BLaER1 (cell line): ENCODE data around the gene COPRS.

Experiments used
- H3K27ac ChIP-seq: shearing (Covaris generic); formaldehyde crosslinking; 2 replicates; pipeline ENCODE4 v1.8.1; 2022
- H3K27me3 ChIP-seq: shearing (Covaris generic); formaldehyde crosslinking; 2 replicates; pipeline ENCODE4 v1.8.1; 2022
- H3K36me3 ChIP-seq: shearing (Covaris generic); formaldehyde crosslinking; 2 replicates; pipeline ENCODE4 v1.8.1; 2022
- H3K4me1 ChIP-seq: shearing (Covaris generic); formaldehyde crosslinking; 2 replicates; pipeline ENCODE4 v1.8.1; 2022
- H3K4me2 ChIP-seq: shearing (Covaris generic); formaldehyde crosslinking; 2 replicates; pipeline ENCODE4 v1.8.1; 2022
- H3K4me3 ChIP-seq: shearing (Covaris generic); formaldehyde crosslinking; 2 replicates; pipeline ENCODE4 v1.8.1; 2022
- H3K9ac ChIP-seq: shearing (Covaris generic); formaldehyde crosslinking; 2 replicates; pipeline ENCODE4 v1.8.1; 2022
- H3K9me3 ChIP-seq: shearing (Covaris generic); formaldehyde crosslinking; 2 replicates; pipeline ENCODE4 v1.8.1; 2022
- H4K20me1 ChIP-seq: shearing (Covaris generic); formaldehyde crosslinking; 2 replicates; pipeline ENCODE4 v1.8.1; 2022
- Cebpa-rat ChIP-seq: shearing (Covaris generic); IDR thresholded peaks from 2 replicates; pipeline ENCODE4 v1.8.1; 2022

The COPRS gene

DNA sequence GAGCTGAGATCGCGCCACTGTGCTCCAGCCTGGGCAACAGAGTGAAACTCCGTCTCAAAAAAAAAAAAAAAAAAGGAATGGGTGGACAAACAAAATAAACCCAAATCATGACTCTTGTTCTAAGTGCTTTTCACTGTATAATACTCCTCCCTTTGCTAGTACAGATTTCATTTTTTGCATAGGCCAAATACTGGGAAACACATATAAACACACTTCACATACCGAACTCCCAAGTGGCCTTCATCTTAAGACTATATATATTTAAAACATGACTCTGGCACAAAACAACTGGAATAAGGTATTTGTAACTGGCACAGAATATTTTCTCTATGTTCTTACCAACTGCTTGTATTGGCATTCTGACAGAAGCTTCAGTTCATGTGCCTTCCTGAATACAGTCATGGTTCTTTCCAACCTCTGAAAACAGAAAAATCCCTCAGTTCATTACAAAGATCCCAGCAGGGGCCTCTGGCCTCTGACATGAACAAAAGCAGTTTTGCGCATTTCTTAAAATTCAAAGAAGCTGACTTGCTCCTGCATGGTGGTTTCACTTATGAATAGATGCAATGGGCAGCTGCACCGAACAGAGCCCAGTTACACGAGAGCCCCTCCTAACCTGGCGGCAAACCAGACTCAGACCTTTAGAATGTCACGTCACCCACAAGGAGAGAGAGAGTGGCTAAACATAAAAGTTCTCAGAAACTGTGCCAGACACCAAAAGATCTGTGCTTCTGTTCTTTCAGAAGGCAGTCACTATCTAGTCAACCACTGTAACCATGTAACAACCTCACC is 19.1 kb upstream of the COPRS start:
- no peak for TF ChIP-seq Cebpa-rat
- Histone ChIP-seq H3K36me3 (peaks cover 99% of the 10 kb centered on the region), H3K9me3 (no peaks in the 10 kb centered on the region), H3K9ac (no peak overlapping the region), H3K4me3 (no peak overlapping the region), H3K4me1 (no peaks in the 10 kb centered on the region), H3K4me2 (no peak overlapping the region), H4K20me1 (0 out of 2 replicates have a peak, but pooled peaks cover 6% of the 10 kb centered on the region), H3K27ac (no peak overlapping the region), H3K27me3 (no peaks in the 10 kb centered on the region)

DNA sequence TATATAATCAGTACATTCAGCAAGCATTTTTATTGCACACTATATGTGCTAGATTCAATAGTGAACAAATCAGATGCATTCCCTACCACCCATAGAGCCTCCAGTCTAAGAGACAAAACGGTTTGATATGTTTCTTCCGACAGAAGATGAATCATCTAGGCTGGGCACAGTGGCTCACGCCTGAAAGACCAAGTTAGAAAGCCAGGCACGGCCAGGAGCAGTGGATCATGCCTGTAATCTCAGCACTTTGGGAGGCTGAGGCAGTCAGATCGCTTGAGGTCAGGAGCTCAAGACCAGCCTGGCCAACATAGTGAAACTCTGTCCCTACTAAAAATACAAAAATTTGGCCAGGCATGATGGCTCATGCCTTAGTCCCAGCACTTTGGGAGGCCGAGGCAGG is 18.3 kb upstream of the COPRS start:
- H3K4me1 ChIP-seq = no peaks in the 10 kb centered on the region
- H3K27me3 ChIP-seq = no peaks in the 10 kb centered on the region
- H3K9me3 ChIP-seq = no peaks in the 10 kb centered on the region
- no peak overlapping the region for H3K4me2 ChIP-seq
- H3K9ac ChIP-seq = no peak overlapping the region
- no peak overlapping the region for H3K4me3 ChIP-seq
- H3K27ac ChIP-seq = no peak overlapping the region
- 0 out of 2 replicates have a peak, but pooled peaks cover 6% of the 10 kb centered on the region for H4K20me1 ChIP-seq
- no peak for TF ChIP-seq Cebpa-rat
- H3K36me3 ChIP-seq = peaks cover 99% of the 10 kb centered on the region

DNA sequence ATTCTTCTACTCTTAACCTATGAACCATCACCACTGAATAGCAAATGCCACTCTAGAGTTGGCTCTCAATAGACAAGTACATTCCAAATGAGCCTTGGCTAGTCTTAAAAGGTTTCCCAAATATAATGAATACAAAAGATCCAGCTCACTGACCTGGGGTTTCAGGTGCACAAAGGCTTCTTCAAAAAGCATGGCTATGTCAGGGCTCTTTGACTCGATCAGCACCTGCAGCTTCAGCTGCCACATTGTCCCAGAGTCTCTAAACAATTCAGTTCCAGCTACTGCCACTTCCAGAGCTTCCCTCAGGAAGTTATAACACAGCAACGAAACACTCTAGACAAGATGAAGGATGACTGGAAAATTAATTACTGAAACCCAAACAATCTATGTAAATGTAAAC is 16.0 kb upstream of the COPRS start:
- Histone ChIP-seq H3K27me3 (no peaks in the 10 kb centered on the region), H3K36me3 (peaks cover 99% of the 10 kb centered on the region), H3K27ac (no peak overlapping the region)

DNA sequence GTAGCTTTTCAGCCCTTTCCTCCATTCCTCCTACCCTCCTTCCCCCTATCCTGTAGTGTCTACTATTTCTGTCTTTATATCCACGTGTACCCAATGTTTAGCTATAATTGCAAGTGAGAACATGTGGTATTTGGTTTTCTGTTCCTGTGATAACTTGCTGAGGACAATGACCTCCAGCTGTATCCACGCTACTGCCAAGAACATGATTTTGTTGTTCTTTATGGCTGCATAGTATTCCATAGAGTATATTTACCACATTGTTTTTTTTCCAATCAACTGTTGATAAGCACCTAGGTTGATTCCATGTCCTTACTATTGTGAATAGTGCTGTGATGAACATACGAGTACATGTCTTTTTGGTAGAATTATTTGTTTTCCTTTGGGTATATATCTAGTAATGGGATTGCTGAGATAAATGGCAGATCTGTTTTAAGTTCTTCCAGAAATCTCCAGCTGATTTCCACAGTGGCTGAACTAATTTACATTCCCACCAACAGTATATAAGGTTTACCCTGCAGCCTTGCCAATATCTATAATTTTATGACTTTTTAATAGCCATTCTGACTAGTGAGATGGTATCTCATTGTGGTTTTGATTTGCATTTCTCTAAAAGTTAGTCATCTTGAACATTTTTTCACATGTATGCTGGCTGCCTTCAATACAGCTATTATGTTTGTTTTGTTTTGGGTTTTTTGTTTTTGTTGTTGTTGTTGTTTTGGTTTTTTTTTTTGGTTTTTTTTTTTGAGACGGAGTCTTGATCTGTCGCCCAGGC is 10.9 kb upstream of the COPRS start:
- TF ChIP-seq Cebpa-rat = no peak
- H3K36me3 ChIP-seq = peaks cover 100% of the 10 kb centered on the region

More for the DNA sequence above, 16.0 kb upstream of the COPRS start:
- TF ChIP-seq Cebpa-rat = no peak
- H3K4me3 ChIP-seq = no peak overlapping the region
- H3K4me1 ChIP-seq = no peaks in the 10 kb centered on the region
- H3K4me2 ChIP-seq = no peak overlapping the region
- H3K9ac ChIP-seq = no peak overlapping the region
- H3K9me3 ChIP-seq = no peaks in the 10 kb centered on the region
- H4K20me1 ChIP-seq = 0 out of 2 replicates have a peak, but pooled peaks cover 6% of the 10 kb centered on the region

DNA sequence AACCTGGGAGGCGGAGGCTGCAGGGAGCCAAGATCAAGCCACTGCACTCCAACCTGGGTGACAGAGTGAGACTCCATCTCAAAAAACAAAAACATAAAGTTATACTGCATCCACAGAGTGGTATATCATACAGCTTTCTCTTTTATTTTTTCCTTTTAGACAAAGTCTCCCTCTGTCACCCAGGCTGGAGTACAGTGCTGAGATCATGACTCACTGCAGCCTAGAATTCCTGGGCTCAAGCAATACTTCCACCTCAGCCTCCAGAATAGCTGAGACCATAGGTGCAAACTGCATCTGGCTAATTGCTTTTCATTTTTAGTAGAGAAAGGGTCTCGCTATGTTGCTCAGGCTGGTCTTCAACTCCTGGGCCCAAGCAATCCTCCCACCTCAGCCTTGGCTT is 10.0 kb upstream of the COPRS start:
- Histone ChIP-seq H3K27me3 (no peaks in the 10 kb centered on the region), H3K27ac (no peak overlapping the region), H4K20me1 (no peaks in the 10 kb centered on the region), H3K4me1 (no peaks in the 10 kb centered on the region), H3K9me3 (no peaks in the 10 kb centered on the region), H3K4me3 (no peak overlapping the region), H3K9ac (no peak overlapping the region), H3K4me2 (no peak overlapping the region), H3K36me3 (peaks cover 100% of the 10 kb centered on the region)
- TF ChIP-seq Cebpa-rat = no peak

More for the DNA sequence above, 10.9 kb upstream of the COPRS start:
- Histone ChIP-seq H3K4me1 (no peaks in the 10 kb centered on the region), H3K4me2 (no peak overlapping the region), H3K4me3 (no peak overlapping the region), H4K20me1 (no peaks in the 10 kb centered on the region), H3K27me3 (no peaks in the 10 kb centered on the region), H3K9me3 (no peaks in the 10 kb centered on the region), H3K9ac (no peak overlapping the region), H3K27ac (no peak overlapping the region)

DNA sequence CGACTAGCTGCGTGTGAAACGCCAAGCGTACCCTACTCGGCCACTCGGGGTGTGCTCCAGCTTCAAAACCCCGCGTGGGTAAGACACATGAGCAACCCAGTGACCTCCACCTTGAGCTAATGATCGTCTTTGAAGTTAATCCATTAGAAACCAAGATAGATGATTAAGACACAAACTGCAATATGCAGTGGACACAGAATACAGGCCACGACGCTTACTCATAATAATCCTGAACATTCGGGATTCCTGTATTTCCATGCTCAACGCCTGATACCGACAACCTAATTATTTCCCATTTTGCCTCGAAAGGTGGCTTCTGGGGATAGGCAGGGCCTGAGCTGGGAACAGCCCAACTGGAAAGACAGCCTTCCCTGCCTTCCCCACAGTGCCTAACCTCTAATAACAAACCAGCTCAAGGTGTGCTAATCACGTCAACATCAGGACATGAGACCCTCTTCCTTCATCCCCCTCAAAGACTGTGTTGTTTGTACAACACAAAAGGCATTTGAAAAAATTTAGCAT is 504 bp upstream of the COPRS start:
- peak overlapping the region; percentile 64; the same call in 1 of the 2 replicates for H3K9ac ChIP-seq
- H3K4me1 ChIP-seq = peaks cover 22% of the 10 kb centered on the region
- H3K4me2 ChIP-seq = peak overlapping the region; percentile 75
- H3K9me3 ChIP-seq = no peaks in the 10 kb centered on the region
- H3K27me3 ChIP-seq = no peaks in the 10 kb centered on the region
- H3K4me3 ChIP-seq = peak overlapping the region; percentile 80
- H4K20me1 ChIP-seq = peaks cover 35% of the 10 kb centered on the region
- peaks cover 66% of the 10 kb centered on the region for H3K36me3 ChIP-seq
- no peak overlapping the region for H3K27ac ChIP-seq
- no peak for TF ChIP-seq Cebpa-rat

DNA sequence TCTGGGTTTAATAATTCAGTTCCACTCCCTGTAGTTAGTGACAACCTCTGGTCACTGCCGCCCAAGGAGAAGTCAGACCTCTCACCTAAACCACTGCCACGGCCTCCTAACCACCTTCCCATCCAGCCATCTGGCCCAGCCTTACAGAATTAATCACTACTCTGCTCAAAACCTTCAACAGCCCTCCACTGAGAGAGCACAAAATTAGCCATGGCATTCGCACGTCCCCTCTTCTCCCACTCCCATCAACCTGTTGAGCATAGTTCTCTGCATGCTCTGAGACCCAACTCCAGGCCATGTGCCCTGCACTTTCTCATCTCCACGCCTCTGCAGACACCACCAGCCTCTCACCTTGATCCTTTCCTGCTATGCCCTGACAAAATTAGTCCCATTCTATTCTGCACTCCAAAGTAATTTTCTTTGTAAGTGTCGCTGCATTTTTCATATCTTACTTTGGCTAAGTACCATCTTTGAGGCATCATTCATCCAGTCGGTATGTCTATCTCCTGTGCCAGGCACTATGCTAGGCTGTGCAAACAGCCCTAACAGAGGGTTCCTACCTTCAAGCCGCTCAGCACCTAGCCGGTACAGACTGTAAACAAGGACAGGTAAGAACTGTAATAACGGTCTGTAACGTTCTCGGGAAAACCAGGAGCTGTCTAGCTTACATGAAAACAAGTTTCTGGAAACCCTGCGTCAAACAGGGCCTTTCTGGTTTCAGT is 963 bp downstream of the COPRS start:
- TF ChIP-seq Cebpa-rat = no peak
- H3K4me1 ChIP-seq = peaks cover 22% of the 10 kb centered on the region

DNA sequence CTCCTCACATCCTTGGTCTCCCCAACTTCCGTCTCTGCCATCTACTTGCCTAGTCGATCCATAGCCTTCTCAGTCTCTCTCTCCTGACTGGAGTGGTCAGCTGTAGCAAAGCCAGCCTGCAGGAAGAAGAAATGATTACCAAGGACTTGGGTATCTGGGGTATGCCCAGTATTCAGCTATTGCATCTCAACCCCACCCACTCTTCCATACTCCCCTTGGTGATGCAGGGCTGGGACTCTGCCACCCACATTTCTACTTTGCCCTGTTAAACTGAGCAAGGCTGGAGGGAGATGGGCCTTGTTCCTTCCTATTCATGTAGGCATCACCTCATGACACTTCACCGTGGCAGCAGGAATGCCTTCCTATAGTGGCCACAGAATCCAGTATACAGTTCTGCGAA is 2.3 kb downstream of the COPRS start:
- H3K9ac ChIP-seq = no peak overlapping the region
- H3K4me3 ChIP-seq = no peak overlapping the region
- no peaks in the 10 kb centered on the region for H3K9me3 ChIP-seq
- H3K27ac ChIP-seq = no peak overlapping the region
- H3K27me3 ChIP-seq = no peaks in the 10 kb centered on the region
- H3K4me1 ChIP-seq = peaks cover 22% of the 10 kb centered on the region
- no peak overlapping the region for H3K4me2 ChIP-seq
- H4K20me1 ChIP-seq = peaks cover 35% of the 10 kb centered on the region
- peaks cover 59% of the 10 kb centered on the region for H3K36me3 ChIP-seq
- no peak for TF ChIP-seq Cebpa-rat

More for the DNA sequence above, 963 bp downstream of the COPRS start:
- H3K36me3 ChIP-seq = peaks cover 61% of the 10 kb centered on the region
- peak overlapping the region; percentile 80 for H3K4me3 ChIP-seq
- H3K9me3 ChIP-seq = no peaks in the 10 kb centered on the region
- H4K20me1 ChIP-seq = peaks cover 35% of the 10 kb centered on the region
- H3K27ac ChIP-seq = no peak overlapping the region
- no peaks in the 10 kb centered on the region for H3K27me3 ChIP-seq
- peak overlapping the region; percentile 83 for H3K9ac ChIP-seq
- H3K4me2 ChIP-seq = peak overlapping the region; percentile 94

DNA sequence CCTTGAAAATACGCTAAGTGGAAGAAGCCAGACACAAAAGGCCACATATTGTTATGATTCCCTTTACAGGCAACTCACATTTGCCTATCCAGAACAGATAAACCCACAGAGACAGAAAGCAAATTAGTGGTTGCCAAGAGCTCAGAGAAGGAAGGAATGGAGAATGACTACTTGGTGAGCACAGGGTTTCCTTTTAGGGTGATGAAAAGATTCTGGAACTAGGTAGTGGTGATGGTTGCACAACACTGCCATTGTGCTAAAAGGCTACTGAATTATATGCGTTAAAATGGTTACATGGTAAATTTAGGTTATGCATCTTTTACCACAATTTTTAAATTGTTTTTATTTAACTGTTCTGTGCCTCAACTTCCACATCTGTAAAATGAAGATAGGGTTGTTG is 4.4 kb downstream of the COPRS start:
- no peak for TF ChIP-seq Cebpa-rat
- Histone ChIP-seq H3K4me1 (peaks cover 21% of the 10 kb centered on the region), H3K9ac (no peak overlapping the region), H3K4me2 (no peak overlapping the region), H3K27ac (no peak overlapping the region), H3K4me3 (no peak overlapping the region), H3K36me3 (peaks cover 47% of the 10 kb centered on the region), H4K20me1 (peaks cover 23% of the 10 kb centered on the region), H3K9me3 (no peaks in the 10 kb centered on the region), H3K27me3 (no peaks in the 10 kb centered on the region)
